Smooth muscle cell of trachea (primary cell): ENCODE results near the gene ABCA13. TPM values are rescaled to one million over a fixed set of nuclear protein-coding genes. Genes with fewer than 3 reads are reported as not detected.

Source experiments
- total RNA-seq: library from RNA; depleted of rRNA; stranded (reverse); fragments of >200 nt; gene quantifications from 2 replicates; pipeline ENCODE4 v1.2.1, GENCODE V29; 2014

Gene ABCA13
- 2.5 and 5.1 TPM in 2 replicates for total RNA-seq

GRCh38 chr7:48171202-48171601 is at the start of gene ABCA13:
Gene ABCA13 (plus strand): TSS chr7:48171458. CDS start chr7:48171484, 26 bp downstream.

Other genes with a start within 250 kb of the ABCA13 start
- 0.17 TPM in 1 of 2 replicates, not detected in the other for gene PKD1L1, start 223.0 kb upstream of the ABCA13 start, total RNA-seq
- gene HUS1, start 191.8 kb upstream of the ABCA13 start, total RNA-seq: 16.4 and 17.2 TPM in 2 replicates
- not detected in 2 replicates for gene SUN3, start 142.4 kb upstream of the ABCA13 start, total RNA-seq
- gene C7orf57, start 135.9 kb upstream of the ABCA13 start, total RNA-seq: not detected in 2 replicates
- gene UPP1, start 82.2 kb upstream of the ABCA13 start, total RNA-seq: 6.0 and 6.5 TPM in 2 replicates